K562 (cell line): Measurements from ENCODE around the gene ACOT7.

Experiments
- ARID2 ChIP-seq: fragments of 450-650 bp; IDR thresholded peaks from 2 replicates; pipeline ENCODE4 v1.6.1; 2017; ENCODE audit warnings: antibody characterized with exemption, mild to moderate bottlenecking
- FOS ChIP-seq: IDR thresholded peaks from 3 replicates; pipeline ENCODE4 v1.6.1; 2011; ENCODE audit not compliant: insufficient read length; ENCODE audit errors: extremely low read depth
- HNRNPUL1 ChIP-seq: fragments of 200-400 bp; formaldehyde crosslinking; IDR thresholded peaks from 2 replicates; pipeline ENCODE4 v1.6.1; 2017; ENCODE audit warnings: low read length
- JUND ChIP-seq, 2 experiments: IDR thresholded peaks; 2 replicates in 1 of 2; 3 replicates in 1 of 2; pipeline ENCODE4 v1.6.1; 2011; ENCODE audit warnings: borderline replicate concordance in 2 of 2, low read depth in 2 of 2, low read length in 2 of 2, improper control_type of control experiment in 1 of 2, missing biosample characterization in 1 of 2, missing genetic modification characterization in 1 of 2, missing genetic modification reagents in 1 of 2
- KLF6 ChIP-seq: fragments of 250-450 bp; sonication (Bioruptor Pico); IDR thresholded peaks from 2 replicates; pipeline ENCODE4 v1.4.0; 2020; ENCODE audit warnings: mild to moderate bottlenecking, moderate library complexity, borderline replicate concordance
- MAFG ChIP-seq: fragments of 450-650 bp; conservative IDR thresholded peaks from 2 replicates; pipeline ENCODE4 v1.6.1; 2016; ENCODE audit warnings: missing genetic modification characterization, missing compliant biosample characterization
- NR3C1 ChIP-seq: sonication (generic); formaldehyde crosslinking; IDR thresholded peaks from 2 replicates; pipeline ENCODE4 v1.8.1; 2022; ENCODE audit warnings: missing genetic modification reagents
- PHF20 ChIP-seq: fragments of 450-650 bp; IDR thresholded peaks from 2 replicates; pipeline ENCODE4 v1.6.1; 2018; ENCODE audit not compliant: partially characterized antibody
- RAD51 ChIP-seq: fragments of 450-650 bp; IDR thresholded peaks from 2 replicates; pipeline ENCODE4 v1.7.1; 2016; ENCODE audit warnings: low read depth, mild to moderate bottlenecking, borderline replicate concordance
- TF ChIP-seq, protein P1 (sequence below), 3 experiments: IDR thresholded peaks in 2 of 3; conservative IDR thresholded peaks in 1 of 3; 2 replicates each; pipeline ENCODE4 v1.5.1; 2011 to 2012; ENCODE audit warnings: low read length in 3 of 3, mild to moderate bottlenecking in 3 of 3, control low read depth in 2 of 3, improper control_type of control experiment in 1 of 3, inconsistent platforms in 1 of 3, low read depth in 1 of 3, mixed read lengths in 1 of 3, moderate library complexity in 1 of 3; ENCODE audit not compliant: insufficient read depth in 2 of 3
- TF ChIP-seq, protein P2 (sequence below): IDR thresholded peaks from 3 replicates; pipeline ENCODE4 v1.6.1; 2011; ENCODE audit warnings: borderline replicate concordance, mild to moderate bottlenecking, moderate library complexity; ENCODE audit not compliant: insufficient read length; ENCODE audit errors: extremely low read depth
- TF ChIP-seq, protein P3 (sequence below): sonication (generic); formaldehyde crosslinking; IDR thresholded peaks from 2 replicates; pipeline ENCODE4 v1.9.0; 2022; ENCODE audit warnings: mild to moderate bottlenecking, missing genetic modification reagents
- TF ChIP-seq, protein P4 (sequence below): sonication (generic); formaldehyde crosslinking; IDR thresholded peaks from 2 replicates; pipeline ENCODE4 v1.8.1; 2023; ENCODE audit warnings: mild to moderate bottlenecking, missing genetic modification reagents
- TF ChIP-seq, protein P5 (sequence below): sonication (generic); formaldehyde crosslinking; IDR thresholded peaks from 2 replicates; pipeline ENCODE4 v1.8.0; 2022; ENCODE audit warnings: mild to moderate bottlenecking, missing genetic modification reagents

DNA sequence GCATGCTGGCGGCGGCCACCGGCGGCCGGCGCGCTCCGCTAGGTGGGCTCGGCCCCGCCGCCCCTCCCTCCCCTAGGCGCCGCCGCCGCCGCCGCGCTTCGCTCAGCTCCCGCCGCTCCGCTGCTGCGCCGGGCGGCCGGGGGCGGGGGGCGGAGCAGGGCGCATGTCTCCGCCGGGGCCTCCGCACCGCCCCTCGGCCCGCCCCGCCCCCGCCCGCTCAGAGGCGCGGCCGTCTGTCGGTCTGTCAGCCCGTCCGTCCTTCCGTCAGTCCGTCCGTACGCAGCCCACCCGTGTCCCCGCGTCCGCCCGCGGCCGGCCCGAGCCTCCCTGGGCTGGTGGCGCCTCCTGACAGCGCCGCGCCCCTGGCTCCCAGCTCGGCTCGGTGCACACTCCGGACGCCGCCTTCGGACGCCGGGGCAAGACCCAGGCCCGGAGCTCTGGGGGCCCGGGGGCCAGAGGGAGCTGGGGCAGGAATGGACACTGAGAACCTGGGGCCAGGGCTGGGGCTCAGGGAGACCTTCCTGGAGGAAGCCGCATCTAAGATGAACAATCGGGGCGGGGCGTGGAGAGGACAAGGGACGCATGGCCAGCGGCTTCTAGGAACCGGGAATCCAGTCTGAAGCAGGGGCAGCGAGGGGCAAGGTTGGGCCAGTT is 132.5 kb downstream of the ACOT7 start, which contains the start of gene GPR153:
- TF ChIP-seq, protein P1, sequence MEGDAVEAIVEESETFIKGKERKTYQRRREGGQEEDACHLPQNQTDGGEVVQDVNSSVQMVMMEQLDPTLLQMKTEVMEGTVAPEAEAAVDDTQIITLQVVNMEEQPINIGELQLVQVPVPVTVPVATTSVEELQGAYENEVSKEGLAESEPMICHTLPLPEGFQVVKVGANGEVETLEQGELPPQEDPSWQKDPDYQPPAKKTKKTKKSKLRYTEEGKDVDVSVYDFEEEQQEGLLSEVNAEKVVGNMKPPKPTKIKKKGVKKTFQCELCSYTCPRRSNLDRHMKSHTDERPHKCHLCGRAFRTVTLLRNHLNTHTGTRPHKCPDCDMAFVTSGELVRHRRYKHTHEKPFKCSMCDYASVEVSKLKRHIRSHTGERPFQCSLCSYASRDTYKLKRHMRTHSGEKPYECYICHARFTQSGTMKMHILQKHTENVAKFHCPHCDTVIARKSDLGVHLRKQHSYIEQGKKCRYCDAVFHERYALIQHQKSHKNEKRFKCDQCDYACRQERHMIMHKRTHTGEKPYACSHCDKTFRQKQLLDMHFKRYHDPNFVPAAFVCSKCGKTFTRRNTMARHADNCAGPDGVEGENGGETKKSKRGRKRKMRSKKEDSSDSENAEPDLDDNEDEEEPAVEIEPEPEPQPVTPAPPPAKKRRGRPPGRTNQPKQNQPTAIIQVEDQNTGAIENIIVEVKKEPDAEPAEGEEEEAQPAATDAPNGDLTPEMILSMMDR (IDR thresholded peaks at IDR 0.05 in 2 of 3, conservative IDR thresholded peaks at IDR 0.05 in 1 of 3; ENCODE audit: insufficient read depth in 2 of 3, low read depth in 1 of 3, low read length in 3 of 3): no peak
- TF ChIP-seq, protein P2, sequence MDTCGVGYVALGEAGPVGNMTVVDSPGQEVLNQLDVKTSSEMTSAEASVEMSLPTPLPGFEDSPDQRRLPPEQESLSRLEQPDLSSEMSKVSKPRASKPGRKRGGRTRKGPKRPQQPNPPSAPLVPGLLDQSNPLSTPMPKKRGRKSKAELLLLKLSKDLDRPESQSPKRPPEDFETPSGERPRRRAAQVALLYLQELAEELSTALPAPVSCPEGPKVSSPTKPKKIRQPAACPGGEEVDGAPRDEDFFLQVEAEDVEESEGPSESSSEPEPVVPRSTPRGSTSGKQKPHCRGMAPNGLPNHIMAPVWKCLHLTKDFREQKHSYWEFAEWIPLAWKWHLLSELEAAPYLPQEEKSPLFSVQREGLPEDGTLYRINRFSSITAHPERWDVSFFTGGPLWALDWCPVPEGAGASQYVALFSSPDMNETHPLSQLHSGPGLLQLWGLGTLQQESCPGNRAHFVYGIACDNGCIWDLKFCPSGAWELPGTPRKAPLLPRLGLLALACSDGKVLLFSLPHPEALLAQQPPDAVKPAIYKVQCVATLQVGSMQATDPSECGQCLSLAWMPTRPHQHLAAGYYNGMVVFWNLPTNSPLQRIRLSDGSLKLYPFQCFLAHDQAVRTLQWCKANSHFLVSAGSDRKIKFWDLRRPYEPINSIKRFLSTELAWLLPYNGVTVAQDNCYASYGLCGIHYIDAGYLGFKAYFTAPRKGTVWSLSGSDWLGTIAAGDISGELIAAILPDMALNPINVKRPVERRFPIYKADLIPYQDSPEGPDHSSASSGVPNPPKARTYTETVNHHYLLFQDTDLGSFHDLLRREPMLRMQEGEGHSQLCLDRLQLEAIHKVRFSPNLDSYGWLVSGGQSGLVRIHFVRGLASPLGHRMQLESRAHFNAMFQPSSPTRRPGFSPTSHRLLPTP: no peak
- TF ChIP-seq FOS (no peak), JUND (IDR thresholded peaks at IDR 0.05; ENCODE audit: borderline replicate concordance, low read depth, low read length) (no peak), JUND (tag; IDR thresholded peaks at IDR 0.05; ENCODE audit: borderline replicate concordance, low read depth, low read length) (no peak), ARID2 (no peak), RAD51 (no peak), MAFG (tag) (no peak), NR3C1 (CRISPR knock-in tag) (no peak), KLF6 (CRISPR knock-in tag) (no peak), HNRNPUL1 (no peak), PHF20 (no peak)
- TF ChIP-seq, protein P3, sequence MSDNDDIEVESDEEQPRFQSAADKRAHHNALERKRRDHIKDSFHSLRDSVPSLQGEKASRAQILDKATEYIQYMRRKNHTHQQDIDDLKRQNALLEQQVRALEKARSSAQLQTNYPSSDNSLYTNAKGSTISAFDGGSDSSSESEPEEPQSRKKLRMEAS (CRISPR knock-in tag): peak; percentile 26; the same call in 1 of the 2 replicates
- TF ChIP-seq, protein P4, sequence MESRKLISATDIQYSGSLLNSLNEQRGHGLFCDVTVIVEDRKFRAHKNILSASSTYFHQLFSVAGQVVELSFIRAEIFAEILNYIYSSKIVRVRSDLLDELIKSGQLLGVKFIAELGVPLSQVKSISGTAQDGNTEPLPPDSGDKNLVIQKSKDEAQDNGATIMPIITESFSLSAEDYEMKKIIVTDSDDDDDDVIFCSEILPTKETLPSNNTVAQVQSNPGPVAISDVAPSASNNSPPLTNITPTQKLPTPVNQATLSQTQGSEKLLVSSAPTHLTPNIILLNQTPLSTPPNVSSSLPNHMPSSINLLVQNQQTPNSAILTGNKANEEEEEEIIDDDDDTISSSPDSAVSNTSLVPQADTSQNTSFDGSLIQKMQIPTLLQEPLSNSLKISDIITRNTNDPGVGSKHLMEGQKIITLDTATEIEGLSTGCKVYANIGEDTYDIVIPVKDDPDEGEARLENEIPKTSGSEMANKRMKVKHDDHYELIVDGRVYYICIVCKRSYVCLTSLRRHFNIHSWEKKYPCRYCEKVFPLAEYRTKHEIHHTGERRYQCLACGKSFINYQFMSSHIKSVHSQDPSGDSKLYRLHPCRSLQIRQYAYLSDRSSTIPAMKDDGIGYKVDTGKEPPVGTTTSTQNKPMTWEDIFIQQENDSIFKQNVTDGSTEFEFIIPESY (CRISPR knock-in tag): no peak
- TF ChIP-seq, protein P5, sequence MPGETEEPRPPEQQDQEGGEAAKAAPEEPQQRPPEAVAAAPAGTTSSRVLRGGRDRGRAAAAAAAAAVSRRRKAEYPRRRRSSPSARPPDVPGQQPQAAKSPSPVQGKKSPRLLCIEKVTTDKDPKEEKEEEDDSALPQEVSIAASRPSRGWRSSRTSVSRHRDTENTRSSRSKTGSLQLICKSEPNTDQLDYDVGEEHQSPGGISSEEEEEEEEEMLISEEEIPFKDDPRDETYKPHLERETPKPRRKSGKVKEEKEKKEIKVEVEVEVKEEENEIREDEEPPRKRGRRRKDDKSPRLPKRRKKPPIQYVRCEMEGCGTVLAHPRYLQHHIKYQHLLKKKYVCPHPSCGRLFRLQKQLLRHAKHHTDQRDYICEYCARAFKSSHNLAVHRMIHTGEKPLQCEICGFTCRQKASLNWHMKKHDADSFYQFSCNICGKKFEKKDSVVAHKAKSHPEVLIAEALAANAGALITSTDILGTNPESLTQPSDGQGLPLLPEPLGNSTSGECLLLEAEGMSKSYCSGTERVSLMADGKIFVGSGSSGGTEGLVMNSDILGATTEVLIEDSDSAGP (CRISPR knock-in tag): no peak
